ENCODE measurements around the gene TRIM45. TPM values are rescaled to one million over a fixed set of nuclear protein-coding genes. Genes with fewer than 3 reads are reported as not detected.
A peak's percentile ranks its signal among the peaks of the same experiment; 100 is the strongest.
"Not testable (repeated sequence)": the region's sequence is repeated elsewhere in the genome, so short reads cannot be mapped to it uniquely, and the experiment has no call there.

TRIM45 gene
- total RNA-seq, 8 experiments from 2014 or later, result 1.2 to 14.5 (median 7.4) TPM

GRCh38 chr1:117123274-117123673 is 1.7 kb upstream of the TRIM45 start:
- Histone ChIP-seq H3K4me3 (no peak overlapping the region), H3K27ac (no peak overlapping the region), H3K4me1 (replicated peaks in 1 of 2) (peaks cover 11 to 12% of the 10 kb centered on the region in 2 donors)
- ATAC-seq (replicated peaks in 6 of 8), result no peak
- 80 to 100% (median 100%) methylated on average over 1 to 2 of the region's 2 CpGs for WGBS, 10 experiments
- in situ Hi-C loops (cut with MboI; ENCODE audit: low pct_unique_long_range_greater_than_20kb in 2 of 9, low sequenced_read_pairs in 9 of 9, unreplicated experiment in 9 of 9), result no loop called here

GRCh38 chr1:117122330-117123025 is 929 bp upstream of the TRIM45 start:
- H3K27ac ChIP-seq, result peak overlapping the region; percentile 89 to 90
- in situ Hi-C loops (cut with MboI; ENCODE audit: low pct_unique_long_range_greater_than_20kb in 2 of 9, low sequenced_read_pairs in 9 of 9, unreplicated experiment in 9 of 9), result no loop called here
- no peak for ATAC-seq (replicated peaks in 6 of 8)
- H3K4me3 ChIP-seq, result peak overlapping the region; percentile 44 to 61 (median 53)
- H3K4me1 ChIP-seq (replicated peaks in 1 of 2), result peaks cover 10 to 12% of the 10 kb centered on the region in 2 donors
- 36 to 100% (median 83%) methylated on average over 1 to 27 of the region's 32 CpGs for WGBS, 10 experiments

GRCh38 chr1:117120774-117121588 is 568 bp downstream of the TRIM45 start:
- in situ Hi-C loops (cut with MboI; ENCODE audit: low pct_unique_long_range_greater_than_20kb in 2 of 9, low sequenced_read_pairs in 9 of 9, unreplicated experiment in 9 of 9), result no loop called here
- H3K4me1 ChIP-seq (replicated peaks in 1 of 2), result peaks cover 10 to 12% of the 10 kb centered on the region in 2 donors
- H3K4me3 ChIP-seq, result peak overlapping the region; percentile 44 to 61 (median 53)
- ATAC-seq (replicated peaks in 6 of 8), result peak in 4 of 8 experiments; percentile 13 to 58 (median 38)
- peak overlapping the region; percentile 89 to 90 for H3K27ac ChIP-seq
- WGBS, 10 experiments, result 2 to 60% (median 20%) methylated on average over 3 to 13 of the region's 29 CpGs; no CpG with 5 or more reads in 3 of the 10 experiments

GRCh38 chr1:117119144-117119543 is 2.4 kb downstream of the TRIM45 start:
- in situ Hi-C loops (cut with MboI; ENCODE audit: low pct_unique_long_range_greater_than_20kb in 2 of 9, low sequenced_read_pairs in 9 of 9, unreplicated experiment in 9 of 9), result not testable (repeated sequence)

GRCh38 chr1:117118137-117118536 is 3.4 kb downstream of the TRIM45 start:
- ATAC-seq (replicated peaks in 6 of 8), result no peak
- in situ Hi-C loops (cut with MboI; ENCODE audit: low pct_unique_long_range_greater_than_20kb in 2 of 9, low sequenced_read_pairs in 9 of 9, unreplicated experiment in 9 of 9), result no loop called here
- 53 to 100% (median 95%) methylated on average over 2 to 12 of the region's 12 CpGs; no CpG with 5 or more reads in 3 of the 10 experiments for WGBS, 10 experiments

More at GRCh38 chr1:117119144-117119543, 2.4 kb downstream of the TRIM45 start:
- not testable (repeated sequence) for ATAC-seq (replicated peaks in 6 of 8); H3K4me3 ChIP-seq; H3K27ac ChIP-seq
- 90 to 100% (median 97%) methylated on average over 1 to 9 of the region's 10 CpGs; no CpG with 5 or more reads in 5 of the 10 experiments for whole genome bisulfite sequencing, 10 experiments
- peaks cover 10 to 19% of the 10 kb centered on the region in 2 donors for H3K4me1 ChIP-seq (replicated peaks in 1 of 2)

GRCh38 chr1:117117697-117118096 is 3.9 kb downstream of the TRIM45 start:
- WGBS, 10 experiments, result 70 to 100% (median 100%) methylated on average over 1 to 2 of the region's 2 CpGs; no CpG with 5 or more reads in 2 of the 10 experiments
- no peak for ATAC-seq (replicated peaks in 6 of 8)
- in situ Hi-C loops (cut with MboI; ENCODE audit: low pct_unique_long_range_greater_than_20kb in 2 of 9, low sequenced_read_pairs in 9 of 9, unreplicated experiment in 9 of 9), result no loop called here
- Histone ChIP-seq H3K27ac (no peak overlapping the region), H3K4me3 (no peak overlapping the region), H3K4me1 (replicated peaks in 1 of 2) (peaks cover 21 to 29% of the 10 kb centered on the region in 2 donors)

More at GRCh38 chr1:117118137-117118536, 3.4 kb downstream of the TRIM45 start:
- Histone ChIP-seq H3K4me1 (replicated peaks in 1 of 2) (peaks cover 17 to 25% of the 10 kb centered on the region in 2 donors), H3K4me3 (no peak overlapping the region), H3K27ac (no peak overlapping the region)

GRCh38 chr1:117116784-117117130 is 4.8 kb downstream of the TRIM45 start:
- WGBS, 10 experiments, result 80 to 100% (median 92%) methylated on average over 1 to 3 of the region's 3 CpGs; no CpG with 5 or more reads in 4 of the 10 experiments
- Histone ChIP-seq H3K27ac (no peak overlapping the region), H3K4me3 (no peak overlapping the region), H3K4me1 (replicated peaks in 1 of 2) (peaks cover 26 to 33% of the 10 kb centered on the region in 2 donors)
- no peak for ATAC-seq (replicated peaks in 6 of 8)
- in situ Hi-C loops (cut with MboI; ENCODE audit: low pct_unique_long_range_greater_than_20kb in 2 of 9, low sequenced_read_pairs in 9 of 9, unreplicated experiment in 9 of 9), result no loop called here

- Histone ChIP-seq H3K27ac (no peak overlapping the region), H3K4me3 (no peak overlapping the region), H3K4me1 (replicated peaks in 1 of 2) (peaks cover 26 to 33% of the 10 kb centered on the region in 2 donors)
- in situ Hi-C loops (cut with MboI; ENCODE audit: low pct_unique_long_range_greater_than_20kb in 2 of 9, low sequenced_read_pairs in 9 of 9, unreplicated experiment in 9 of 9), result no loop called here
- ATAC-seq (replicated peaks in 6 of 8), result no peak
- 75 to 100% (median 90%) methylated on average over 4 to 13 of the region's 13 CpGs for WGBS, 10 experiments
Observed at GRCh38 chr1:117116090-117116783, 5.3 kb downstream of the TRIM45 start.

- peaks cover 19 to 26% of the 10 kb centered on the region in 2 donors for H3K4me1 ChIP-seq (replicated peaks in 1 of 2)
- in situ Hi-C loops (cut with MboI; ENCODE audit: low pct_unique_long_range_greater_than_20kb in 2 of 9, low sequenced_read_pairs in 9 of 9, unreplicated experiment in 9 of 9), result no loop called here
- 48 to 100% (median 96%) methylated on average over 1 to 2 of the region's 2 CpGs for WGBS, 10 experiments
- peak in 6 of 8 experiments; percentile 38 to 85 (median 63) for ATAC-seq (replicated peaks in 6 of 8)
- H3K4me3 ChIP-seq, result no peak overlapping the region
- no peak overlapping the region for H3K27ac ChIP-seq
Observed at GRCh38 chr1:117114877-117115276, 6.7 kb downstream of the TRIM45 start.

GRCh38 chr1:117113199-117113598 is 8.3 kb downstream of the TRIM45 start:
- peak in 3 of 8 experiments; percentile 7 to 30 (median 19) for ATAC-seq (replicated peaks in 6 of 8)
- Histone ChIP-seq H3K4me1 (replicated peaks in 1 of 2) (peaks cover 19 to 26% of the 10 kb centered on the region in 2 donors), H3K4me3 (no peak overlapping the region), H3K27ac (peak overlapping the region; percentile 20 to 21)
- in situ Hi-C loops (cut with MboI; ENCODE audit: low pct_unique_long_range_greater_than_20kb in 2 of 9, low sequenced_read_pairs in 9 of 9, unreplicated experiment in 9 of 9), result no loop called here
- 72 to 100% (median 91%) methylated on average over 2 to 10 of the region's 11 CpGs; no CpG with 5 or more reads in 2 of the 10 experiments for WGBS, 10 experiments

- in situ Hi-C loops (cut with MboI; ENCODE audit: low pct_unique_long_range_greater_than_20kb in 2 of 9, low sequenced_read_pairs in 9 of 9, unreplicated experiment in 9 of 9), result no loop called here
- Histone ChIP-seq H3K27ac (peak overlapping the region in 1 of 2 donors; percentile 28), H3K4me3 (no peak overlapping the region), H3K4me1 (replicated peaks in 1 of 2) (peaks cover 19 to 26% of the 10 kb centered on the region in 2 donors)
- ATAC-seq (replicated peaks in 6 of 8), result peak in 5 of 8 experiments; percentile 69 to 87 (median 72)
- 41 to 98% (median 78%) methylated on average over 2 to 7 of the region's 7 CpGs for WGBS, 10 experiments
Observed at GRCh38 chr1:117112047-117112717, 9.4 kb downstream of the TRIM45 start.

GRCh38 chr1:117110774-117111173 is 10.8 kb downstream of the TRIM45 start:
- 50 to 100% (median 100%) methylated on average over 1 to 2 of the region's 2 CpGs; no CpG with 5 or more reads in 1 of the 10 experiments for WGBS, 10 experiments
- H3K4me3 ChIP-seq, result no peak overlapping the region
- peaks cover 19 to 26% of the 10 kb centered on the region in 2 donors for H3K4me1 ChIP-seq (replicated peaks in 1 of 2)
- H3K27ac ChIP-seq, result no peak overlapping the region
- in situ Hi-C loops (cut with MboI; ENCODE audit: low pct_unique_long_range_greater_than_20kb in 2 of 9, low sequenced_read_pairs in 9 of 9, unreplicated experiment in 9 of 9), result no loop called here
- ATAC-seq (replicated peaks in 6 of 8), result no peak

Measured in motor neuron (in vitro differentiated cells).